PFSK-1 (cell line): ENCODE data around the gene MAPK8.

Experiments
- FOXP2 ChIP-seq: optimal IDR thresholded peaks from 2 replicates; pipeline ENCODE3; 2011; ENCODE audit warnings: borderline replicate concordance, control low read depth, inconsistent platforms; ENCODE audit not compliant: insufficient read depth; ENCODE audit errors: extremely low read length, extremely low read depth
- POLR2AphosphoS5 ChIP-seq: IDR thresholded peaks from 2 replicates; pipeline ENCODE4 v1.6.1; 2012; ENCODE audit warnings: low read depth, mild to moderate bottlenecking, control low read depth, low read length, moderate library complexity
- REST ChIP-seq, 2 experiments: IDR thresholded peaks; 2 replicates each; pipeline versions ENCODE4 v1.6.1 to v1.8.0; 2011 to 2012; ENCODE audit warnings: low read depth in 2 of 2, low read length in 2 of 2, control low read depth in 1 of 2, inconsistent platforms in 1 of 2, mild to moderate bottlenecking in 1 of 2, moderate library complexity in 1 of 2; ENCODE audit not compliant: insufficient read depth in 1 of 2
- SIN3A ChIP-seq: IDR thresholded peaks from 2 replicates; pipeline ENCODE4 v1.6.1; 2012; ENCODE audit warnings: mild to moderate bottlenecking, low read length, moderate library complexity, borderline replicate concordance; ENCODE audit not compliant: insufficient read depth
- TAF1 ChIP-seq: IDR thresholded peaks from 2 replicates; pipeline ENCODE4 v1.6.1; 2012; ENCODE audit warnings: low read length, control low read depth, borderline replicate concordance; ENCODE audit not compliant: insufficient read depth

DNA sequence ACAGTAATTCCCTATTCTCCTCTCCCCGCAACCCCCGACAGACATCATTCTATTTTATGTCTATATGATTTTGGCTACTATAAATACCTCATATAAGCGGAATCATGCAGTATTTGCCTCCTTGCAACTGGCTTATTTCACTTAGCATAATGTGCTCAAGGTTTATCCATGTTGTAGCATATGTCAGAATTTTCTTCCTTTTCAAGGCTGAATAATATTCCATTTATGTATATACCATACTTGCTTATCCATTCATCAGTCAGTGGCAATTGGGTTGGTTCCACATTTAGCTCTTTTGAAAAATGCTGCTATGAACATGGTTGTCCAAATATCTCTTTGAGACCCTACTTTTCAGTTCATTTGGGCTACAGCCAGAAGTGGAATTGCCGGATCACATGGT is 106.5 kb downstream of the MAPK8 start:
- TF ChIP-seq POLR2AphosphoS5 (no peak), REST (IDR thresholded peaks at IDR 0.05; ENCODE audit: insufficient read depth in 1 of 2, low read depth in 2 of 2, low read length in 2 of 2) (no peak), TAF1 (no peak), SIN3A (no peak), FOXP2 (no peak)
